Measurements from ENCODE around the gene SRP72.
"Not testable (repeated sequence)": the region's sequence is repeated elsewhere in the genome, so short reads cannot be mapped to it uniquely, and the experiment has no call there.

The SRP72 gene

DNA sequence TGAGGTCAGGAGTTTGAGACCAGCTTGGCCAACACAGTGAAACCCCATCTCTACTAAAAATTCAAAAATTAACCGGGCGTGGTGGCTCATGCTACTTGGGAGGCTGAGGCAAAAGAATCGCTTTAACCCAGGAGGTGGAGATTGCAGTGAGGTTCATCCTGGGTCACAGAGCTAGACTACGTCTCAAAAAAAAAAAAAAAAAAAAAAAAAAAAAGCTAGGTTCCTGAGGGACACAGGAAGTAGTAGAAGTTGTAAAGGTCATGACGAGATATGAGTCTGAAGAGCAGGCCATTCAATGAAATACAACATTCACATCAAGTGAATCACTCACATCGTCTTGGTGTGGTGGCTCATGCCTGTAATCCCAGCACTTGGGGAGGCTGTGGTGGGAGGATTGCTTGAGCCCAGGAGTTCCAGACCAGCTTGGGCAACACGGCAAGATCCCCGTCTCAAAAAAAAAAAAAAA, 1.1 kb upstream of the SRP72 start:
- FAIRE-seq: not testable (repeated sequence)

DNA sequence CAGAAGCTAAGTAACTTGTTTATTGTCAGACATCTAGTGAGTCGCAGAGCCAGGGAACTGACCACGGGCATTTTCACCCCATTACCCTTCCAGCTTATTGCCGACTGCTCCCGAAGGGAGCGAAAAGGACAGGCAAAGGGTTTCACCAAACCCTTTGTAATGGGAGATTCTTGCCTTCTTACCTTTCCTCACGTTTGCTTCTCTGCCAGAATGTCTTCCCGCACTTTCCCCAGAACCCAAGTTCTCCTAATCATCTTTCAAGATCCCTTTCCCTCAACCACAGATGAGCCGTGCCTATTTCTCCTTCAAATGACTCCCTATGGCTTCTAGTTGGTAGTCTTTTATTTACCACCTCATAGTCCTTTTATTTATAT, 520 bp upstream of the SRP72 start:
- no peak for FAIRE-seq

DNA sequence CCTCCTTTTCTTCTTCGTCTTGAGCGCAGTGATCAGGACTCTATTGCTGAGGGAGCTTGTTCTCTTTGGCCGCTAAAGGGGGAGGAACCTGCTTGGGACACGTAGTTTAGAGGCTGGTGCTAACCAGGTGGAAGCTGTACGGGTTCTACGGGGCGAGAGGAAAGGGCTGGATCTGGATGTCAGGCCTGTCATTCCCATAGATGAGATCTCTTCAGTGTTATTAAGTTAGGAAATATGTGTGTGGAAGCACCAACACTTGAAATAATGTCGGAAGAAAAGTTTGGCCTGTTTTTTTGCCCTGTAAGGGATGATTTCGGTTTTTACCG, 643 bp downstream of the SRP72 start:
- FAIRE-seq: no peak

DNA sequence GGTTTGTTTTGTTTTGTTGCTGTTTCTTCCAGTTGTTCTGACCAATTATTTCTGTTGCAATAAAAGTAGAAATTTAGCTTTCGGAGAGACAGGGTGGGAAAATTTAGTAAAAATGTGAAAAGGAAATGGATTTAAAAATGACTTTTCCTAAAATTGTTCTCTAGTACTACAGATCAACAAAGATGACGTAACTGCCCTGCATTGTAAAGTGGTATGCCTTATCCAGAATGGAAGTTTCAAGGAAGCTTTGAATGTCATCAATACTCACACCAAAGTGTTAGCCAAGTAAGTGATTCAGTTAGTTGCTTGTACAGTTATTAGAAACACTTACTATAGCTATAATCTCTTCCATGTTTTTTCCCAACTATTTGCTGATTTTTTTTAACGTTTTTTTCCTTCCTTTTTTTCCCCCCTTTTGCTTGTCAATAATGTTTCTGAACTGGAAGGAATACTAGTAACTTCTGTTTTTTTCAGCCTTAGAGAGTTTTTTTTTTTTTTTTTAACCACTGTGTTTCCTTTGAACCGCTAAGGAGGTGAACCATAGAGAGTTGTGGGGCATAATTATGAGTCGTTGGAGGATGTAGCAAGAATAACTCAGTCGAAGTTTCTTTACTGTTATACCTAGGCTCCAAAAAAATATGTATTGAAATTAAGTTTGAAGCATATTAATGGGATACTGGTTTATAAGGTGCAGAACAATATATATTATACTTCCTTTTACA, 2.2 kb downstream of the SRP72 start:
- FAIRE-seq: no peak

DNA sequence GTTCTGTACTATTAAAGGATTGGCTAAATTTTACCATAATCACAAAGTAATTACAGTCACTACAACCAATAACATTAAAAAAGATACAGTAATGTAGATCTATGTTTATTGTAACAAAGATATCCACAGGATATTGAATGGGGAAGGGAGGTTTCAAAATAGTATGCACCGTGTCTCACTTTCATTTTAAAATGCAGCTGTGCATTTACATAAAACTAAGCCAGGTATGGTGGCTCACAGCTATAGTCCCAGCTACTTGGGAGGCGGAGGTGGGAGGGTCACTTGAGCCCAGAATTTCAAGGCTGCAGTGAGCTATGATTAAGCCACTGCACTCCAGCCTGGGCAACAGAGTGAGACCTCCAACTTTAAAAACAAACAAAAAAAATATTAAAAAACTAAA, 8.5 kb downstream of the SRP72 start:
- FAIRE-seq: no peak

DNA sequence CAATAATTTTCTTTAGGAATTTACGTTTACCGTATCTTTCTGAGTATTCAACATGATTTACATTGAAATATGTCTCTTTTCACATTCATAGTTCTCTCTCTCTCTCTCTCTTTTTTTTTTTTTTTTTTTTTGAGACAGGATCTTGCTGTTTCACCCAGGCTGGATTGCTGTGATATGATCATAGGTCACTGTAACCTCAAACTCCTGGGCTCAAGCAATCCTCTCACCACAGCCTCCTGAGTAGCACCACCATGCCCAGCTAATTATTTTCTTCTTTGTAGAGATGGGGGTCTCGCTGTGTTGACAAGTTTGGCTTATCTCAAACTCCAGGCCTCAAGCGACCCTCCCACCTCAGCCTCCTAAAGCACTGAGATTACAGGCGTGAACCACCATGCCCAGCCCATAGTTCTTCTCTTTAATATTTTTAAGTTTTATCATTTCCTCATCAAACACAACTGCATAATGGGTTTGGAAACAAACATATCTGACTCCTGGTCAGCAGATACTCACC, 9.8 kb downstream of the SRP72 start:
- FAIRE-seq: no peak

DNA sequence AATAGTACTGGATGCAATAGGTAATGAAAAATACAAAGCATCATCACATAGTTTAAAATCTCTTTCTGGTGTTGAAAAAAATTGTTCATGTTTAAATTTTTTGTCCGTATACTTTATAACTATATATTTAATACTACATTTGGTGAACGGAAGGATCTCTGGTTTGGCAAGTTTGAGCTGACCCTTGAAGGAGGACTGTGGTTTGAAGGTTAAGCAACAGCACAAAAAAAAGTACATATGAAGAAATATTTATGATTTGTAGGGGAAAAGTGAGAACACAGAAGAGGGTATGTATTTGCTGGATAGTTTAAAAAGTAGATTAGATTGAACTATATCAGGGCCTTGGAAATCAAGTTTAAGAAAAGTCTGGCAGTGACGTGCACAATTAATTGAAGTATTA, 13.3 kb downstream of the SRP72 start:
- FAIRE-seq: no peak

DNA sequence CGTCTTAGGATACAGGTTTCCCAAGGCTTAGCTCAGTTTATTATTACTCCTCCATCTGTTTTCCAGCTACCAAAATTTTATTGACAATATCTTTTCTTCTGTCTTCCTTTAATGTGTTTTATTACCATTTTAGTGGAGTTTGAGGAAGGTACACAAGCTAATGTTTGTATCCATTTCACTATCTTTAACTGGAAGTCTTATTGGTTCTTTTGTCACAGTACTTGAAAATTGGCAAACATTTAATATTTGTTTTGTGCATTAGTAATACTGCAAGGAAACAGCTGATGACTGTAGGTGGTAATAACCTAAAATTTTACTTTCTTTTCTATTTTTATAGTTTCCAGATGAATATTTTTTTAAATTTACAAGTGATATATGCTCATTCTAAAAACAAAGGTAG, 28.8 kb downstream of the SRP72 start:
- no peak for FAIRE-seq

DNA sequence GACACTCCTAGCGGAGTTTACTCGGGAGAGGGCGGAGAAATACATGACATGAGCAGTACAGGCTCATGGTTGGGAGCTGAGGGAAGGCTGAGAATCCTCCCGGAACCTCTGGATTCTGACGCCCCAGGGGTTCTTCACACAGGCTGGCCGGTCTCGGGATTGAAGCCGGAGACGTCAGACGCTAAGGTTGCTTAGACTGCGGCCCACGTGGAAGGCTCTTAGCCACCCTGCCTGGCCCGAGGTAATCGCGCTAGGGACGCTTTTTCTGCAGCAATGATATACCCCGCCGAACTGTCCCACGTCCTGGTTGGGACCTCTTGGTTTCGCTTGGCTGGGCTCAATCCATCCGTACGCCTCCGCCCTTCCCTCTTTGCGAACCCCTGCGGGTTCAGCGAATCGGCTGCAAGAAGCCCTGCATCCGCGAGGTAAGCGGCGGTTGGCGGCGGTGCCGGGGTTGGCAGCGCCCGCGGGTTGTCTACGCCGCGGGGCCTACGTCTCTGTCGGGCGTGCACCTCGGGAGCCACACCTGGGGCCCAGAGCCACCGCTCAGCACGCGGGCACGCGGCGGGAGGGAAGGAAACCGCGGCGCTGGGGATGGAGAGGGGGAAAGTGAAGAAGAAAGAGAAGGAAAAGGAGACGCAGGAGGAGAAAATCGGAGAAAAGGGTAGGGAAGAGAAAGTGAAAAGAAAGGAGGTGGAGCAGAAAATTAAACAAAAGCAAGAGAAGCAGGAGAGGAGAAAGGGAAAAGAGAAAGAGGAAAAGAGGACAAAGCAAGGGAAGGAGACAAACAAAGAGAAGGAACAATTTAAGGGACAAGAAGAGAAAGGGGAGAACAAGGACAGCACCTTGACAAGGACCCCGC, 38.1 kb downstream of the SRP72 start, which contains the start of gene ARL9:
TSS of gene ARL9 (plus strand) at position 523 of the 862 bp plus-strand sequence. CDS start at position 595, 72 bp downstream.
- FAIRE-seq: no peak

DNA sequence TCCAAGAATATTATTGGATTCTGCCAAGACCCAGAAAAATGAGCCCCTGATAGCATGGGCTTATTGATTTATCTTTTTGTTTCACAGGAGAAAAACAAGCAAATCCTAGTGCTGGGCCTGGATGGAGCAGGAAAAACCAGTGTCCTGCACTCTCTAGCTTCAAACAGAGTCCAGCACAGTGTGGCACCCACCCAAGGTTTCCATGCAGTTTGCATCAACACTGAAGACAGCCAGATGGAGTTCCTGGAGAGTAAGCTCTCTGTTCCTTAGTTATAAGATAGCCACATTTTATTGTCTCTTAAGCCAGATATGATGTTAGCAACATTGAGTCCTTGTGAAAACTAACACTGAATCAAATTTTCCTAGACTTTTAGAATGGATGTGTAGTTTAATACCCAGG, 43.7 kb downstream of the SRP72 start:
- FAIRE-seq: no peak

DNA sequence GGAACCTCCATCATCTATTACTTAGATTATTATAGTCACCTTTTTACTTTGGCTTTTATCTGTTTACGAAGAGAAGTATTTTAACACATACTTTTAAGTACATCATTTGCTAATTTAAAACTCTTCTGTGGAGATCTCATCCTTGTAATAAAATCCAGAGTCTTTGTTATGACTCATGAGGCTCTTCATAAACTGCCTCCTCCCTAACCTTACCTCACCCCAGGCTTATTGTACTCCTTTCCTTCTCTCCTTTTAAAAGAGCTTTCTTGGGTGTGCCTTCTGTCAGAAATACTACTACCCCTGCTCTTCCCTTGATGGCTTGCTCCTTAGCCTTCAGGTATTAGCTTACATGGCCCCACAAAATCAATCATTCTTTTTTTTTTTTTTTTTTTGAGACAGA, 44.7 kb downstream of the SRP72 start:
- FAIRE-seq: no peak

DNA sequence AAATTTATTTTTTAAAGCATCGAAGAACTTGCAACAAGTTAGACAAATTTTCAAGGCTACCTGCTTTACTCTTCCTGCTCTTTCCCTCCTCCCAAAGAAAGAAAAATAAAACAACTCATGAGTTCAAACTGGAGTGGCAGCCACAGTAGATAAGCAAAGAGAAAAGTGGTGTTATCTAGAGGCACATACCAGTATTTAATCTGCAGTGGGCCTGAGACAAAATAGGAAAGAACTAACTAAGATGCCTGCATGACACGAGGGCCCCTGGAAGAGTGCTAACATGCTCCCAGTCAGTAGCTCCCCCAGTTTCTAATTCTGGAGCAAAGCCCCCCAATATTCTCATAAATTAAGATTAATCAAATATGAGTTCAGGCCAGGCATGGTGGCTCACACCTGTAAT, 46.1 kb downstream of the SRP72 start:
- no peak for FAIRE-seq

DNA sequence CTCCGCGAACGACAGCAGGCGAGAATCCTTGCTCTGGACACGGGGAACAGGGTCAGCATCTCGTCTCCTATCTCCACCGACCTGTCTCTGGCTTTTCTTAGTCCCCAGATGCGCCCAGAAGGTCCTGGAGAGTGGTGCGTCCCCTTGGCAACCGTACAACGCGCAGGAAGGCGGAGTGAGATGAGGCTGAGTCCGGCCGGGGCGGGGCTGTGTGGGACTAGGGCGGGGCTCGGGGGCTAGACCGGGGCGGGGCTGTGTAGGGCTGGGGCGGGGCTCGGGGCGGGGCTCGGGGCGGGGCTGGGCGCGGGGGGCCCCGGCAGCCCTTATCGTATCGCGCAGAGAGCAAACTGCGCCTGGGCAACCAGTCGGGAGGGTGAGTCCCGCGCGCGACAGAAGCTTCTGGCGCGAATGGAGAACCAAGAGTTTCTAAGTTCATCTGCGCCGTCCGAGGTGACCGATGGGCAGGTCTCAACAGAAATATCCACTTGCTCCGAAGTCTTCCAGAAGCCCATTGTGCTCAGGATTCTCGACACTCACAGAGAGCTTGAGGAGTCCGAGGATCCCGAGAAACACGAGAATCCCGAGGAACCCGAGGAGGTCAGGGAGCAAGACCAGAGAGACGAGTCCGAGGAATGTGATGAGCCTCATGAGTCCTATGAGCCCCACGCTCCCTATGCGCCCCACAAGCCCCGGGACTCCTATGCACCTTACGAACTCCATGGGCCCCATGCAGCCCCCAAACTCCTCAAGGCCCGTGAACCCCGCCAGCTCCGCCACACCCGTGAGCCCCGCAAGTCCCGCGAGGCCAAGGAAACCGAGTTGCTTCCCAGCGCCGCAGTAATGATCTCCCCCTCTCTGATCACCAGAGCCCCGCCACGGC, 63.1 kb downstream of the SRP72 start:
- no peak for FAIRE-seq

DNA sequence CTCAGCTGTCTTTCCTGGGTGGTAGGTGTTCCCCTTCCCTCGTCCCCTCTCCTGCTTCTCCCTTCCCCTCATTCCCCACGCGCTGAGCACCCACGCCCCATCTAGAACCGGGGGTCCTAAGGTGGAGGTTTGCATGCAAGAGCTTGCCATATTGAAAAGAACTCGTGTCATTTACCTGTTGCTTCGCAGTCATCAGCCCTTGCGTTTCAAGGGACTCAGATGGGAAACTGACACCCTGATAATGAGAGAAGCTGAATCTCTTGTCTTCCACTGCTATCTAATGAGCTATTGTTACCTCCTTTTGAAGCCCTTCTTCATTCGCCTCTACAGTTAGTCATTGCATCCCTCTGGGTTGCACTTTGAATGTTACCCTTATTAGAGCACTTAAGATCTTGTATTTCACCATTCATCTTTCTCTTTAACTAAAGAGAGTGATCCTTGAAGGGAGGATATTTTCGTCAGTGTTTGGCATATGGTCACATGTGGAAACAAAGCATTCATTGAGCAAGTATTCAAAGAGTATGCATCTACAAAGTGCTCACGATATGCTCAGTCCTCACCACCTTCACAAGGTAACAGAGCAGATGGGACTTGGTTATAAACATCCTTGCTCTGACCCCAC, 63.8 kb downstream of the SRP72 start:
- no peak for FAIRE-seq

DNA sequence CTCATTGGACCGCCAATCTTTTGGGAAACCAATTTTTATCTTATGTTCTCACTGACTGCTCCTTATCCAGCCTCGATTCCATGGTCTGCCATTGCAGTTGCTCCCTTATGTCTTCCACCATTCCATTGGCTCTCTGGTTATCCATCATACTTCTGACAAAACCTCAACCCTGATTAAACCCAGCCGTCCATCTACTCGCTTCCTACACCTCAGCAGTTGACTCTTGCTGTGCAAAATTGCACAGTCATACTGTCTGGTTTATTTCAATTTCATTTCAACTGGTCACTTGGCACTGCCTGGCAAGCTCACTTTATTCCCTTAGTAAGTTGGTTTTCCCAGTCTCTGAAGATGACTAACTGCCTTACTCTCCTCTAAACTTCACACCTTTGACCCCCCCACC, 64.4 kb downstream of the SRP72 start:
- FAIRE-seq: no peak

DNA sequence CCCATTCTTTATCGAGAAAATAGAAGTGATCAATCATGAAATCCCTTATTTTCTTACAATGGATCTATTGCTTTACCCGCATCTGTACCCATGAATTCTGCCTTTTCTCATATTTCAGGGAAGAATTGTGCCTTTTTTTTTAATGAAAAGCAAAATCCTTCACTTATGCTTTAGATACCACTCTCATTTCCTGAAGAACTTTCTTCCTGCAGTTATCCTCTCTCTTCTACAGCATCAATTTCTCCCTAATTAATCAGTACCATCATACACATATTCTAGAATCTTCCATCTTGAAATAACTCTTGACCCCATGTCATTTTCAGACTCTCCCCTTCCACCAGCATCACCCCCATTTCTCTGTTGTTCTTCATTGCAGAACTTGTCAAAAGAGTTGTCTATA, 64.8 kb downstream of the SRP72 start:
- no peak for FAIRE-seq

DNA sequence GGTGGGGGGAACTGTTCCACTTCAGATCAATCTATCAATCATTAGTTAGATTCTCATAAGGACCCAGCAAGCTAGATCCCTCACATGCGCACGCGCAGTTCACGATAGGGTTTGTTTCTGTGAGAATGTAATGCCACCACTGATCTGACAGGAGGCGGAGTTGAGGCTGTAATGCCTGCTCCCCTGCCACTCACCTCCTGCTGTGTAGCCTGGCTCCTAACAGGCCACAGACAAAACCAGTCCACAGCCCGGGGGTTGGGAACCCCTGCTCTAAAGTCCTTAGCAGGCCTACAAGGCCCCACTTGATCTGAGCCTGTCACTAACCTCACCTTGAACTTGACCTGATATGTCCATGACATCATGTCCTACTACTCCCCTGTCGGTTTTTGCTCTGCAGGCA, 68.5 kb downstream of the SRP72 start:
- FAIRE-seq: no peak

DNA sequence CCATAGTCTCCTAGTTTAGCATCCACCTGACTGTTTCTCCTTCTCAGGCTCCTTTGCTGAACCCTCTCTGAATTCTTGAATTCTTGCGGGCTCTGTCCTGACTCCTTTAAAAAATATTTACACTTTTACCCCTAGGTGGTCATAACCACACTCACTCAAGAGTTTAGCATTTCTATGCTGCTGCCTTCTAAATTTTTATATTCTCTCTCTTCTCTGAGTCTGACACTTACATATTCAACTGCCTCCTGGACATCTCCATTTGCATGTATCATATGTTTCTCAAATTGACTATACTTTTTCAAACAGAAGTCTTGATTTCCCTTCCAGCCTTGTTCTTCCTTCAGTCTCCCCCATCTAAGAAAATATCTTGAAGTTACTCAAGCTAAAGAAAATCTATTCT, 69.7 kb downstream of the SRP72 start:
- FAIRE-seq: no peak

DNA sequence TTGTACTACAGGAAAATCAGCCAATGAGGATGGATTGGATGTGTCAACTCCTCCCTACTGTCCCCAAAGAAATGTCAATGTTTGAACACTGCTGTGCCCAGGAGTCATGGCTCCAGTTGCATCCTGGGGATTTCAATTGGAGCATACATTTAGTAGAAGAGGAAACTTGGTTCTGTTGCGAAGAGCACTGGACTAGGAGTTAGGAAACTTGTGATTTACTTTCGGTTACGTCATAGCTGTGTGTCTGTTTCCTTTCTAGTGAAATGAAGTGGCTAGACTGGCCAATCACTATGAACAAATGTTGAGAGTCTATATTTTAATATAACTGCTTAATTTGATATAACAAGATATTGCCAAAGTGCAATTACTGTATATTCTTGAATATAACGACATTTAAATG, 73.4 kb downstream of the SRP72 start:
- FAIRE-seq: no peak

DNA sequence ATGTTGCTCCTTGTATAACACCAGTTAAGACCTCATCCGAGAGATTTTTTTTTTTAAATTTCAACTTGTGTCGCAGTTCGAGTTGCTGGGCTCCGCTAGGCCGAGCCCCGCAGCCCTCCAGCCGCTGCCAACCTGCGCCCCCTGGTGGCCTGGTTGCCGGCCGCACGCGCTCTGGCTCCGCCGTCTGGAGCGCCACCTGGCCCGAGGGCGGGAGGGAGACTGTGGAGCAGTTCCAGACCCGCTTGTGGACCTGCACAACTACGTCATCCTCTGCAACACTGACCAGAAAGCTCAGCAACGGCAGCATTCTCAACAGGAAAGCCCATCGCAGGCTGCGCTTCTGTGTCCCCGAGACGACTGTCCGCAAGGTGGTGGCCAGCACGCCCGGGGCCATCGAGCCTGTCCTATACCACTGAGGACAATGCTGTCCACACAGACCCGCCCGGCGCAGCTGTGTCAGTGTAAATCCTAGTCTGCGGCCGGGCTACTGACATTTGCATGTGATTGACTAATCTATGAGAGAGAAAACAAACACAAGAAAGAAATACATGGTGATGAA, 77.2 kb downstream of the SRP72 start:
- no peak for FAIRE-seq

DNA sequence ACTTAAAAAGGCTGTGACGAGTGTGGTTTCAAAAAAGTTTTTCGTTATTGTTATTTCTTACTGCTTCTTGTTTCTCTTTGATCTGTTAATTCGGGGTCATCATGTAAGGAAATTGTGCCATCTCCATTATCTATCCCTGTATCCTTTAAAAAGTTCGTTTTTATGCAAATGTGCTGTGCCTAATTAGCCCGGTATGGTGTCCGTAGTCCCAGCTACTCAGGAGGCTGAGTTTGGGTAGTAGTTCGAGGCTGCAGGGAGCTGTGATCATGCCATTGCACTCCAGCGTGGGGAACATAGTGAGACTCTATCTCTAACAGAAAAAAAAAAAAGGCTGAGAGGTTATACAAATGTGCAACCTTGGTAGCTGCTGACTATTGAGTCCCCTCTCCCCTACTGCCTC, 83.2 kb downstream of the SRP72 start:
- no peak for FAIRE-seq

DNA sequence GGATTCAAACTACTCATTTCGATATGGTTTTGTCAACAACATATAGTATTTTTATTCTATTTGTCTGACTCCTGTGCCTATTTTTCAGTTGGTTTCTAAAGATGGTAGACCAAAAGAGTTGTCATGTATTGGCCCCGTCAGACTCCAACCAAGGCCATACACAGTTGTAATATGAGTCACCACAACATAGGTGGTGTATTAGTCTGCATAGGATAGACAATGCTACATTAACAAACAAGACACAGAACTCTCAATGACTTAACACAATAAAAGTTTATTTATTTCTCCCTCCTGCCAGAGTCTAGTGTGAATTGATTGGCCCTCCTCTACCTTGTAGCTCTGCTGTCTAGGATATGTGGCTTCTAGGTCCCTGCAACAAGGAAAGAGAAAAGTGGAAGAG, 84.1 kb downstream of the SRP72 start:
- no peak for FAIRE-seq
